ENCODE measurements around the gene MAN1B1. TPM values are rescaled to one million over a fixed set of nuclear protein-coding genes. Genes with fewer than 3 reads are reported as not detected.

MAN1B1 gene
- total and polyA plus RNA-seq, 2 of the 4 experiments (the other 2 are of a cell fraction): 28.7 to 55.1 TPM

- in situ Hi-C loops (cut with MboI; ENCODE audit: low sequenced_read_pairs) (no loop called here), intact Hi-C loops (cut with micrococcal nuclease) (no loop called here), dilution Hi-C loops (cut with HindIII; ENCODE audit: low sequenced_read_pairs, unreplicated experiment) (no loop called here)
- Histone ChIP-seq H3K56ac (ENCODE audit: extremely low read depth, insufficient read depth, low read length) (no peak overlapping the region), H3K27me3 (ENCODE audit: control insufficient read depth, insufficient read depth, low read length) (no peaks in the 10 kb centered on the region), H3K27ac (ENCODE audit: insufficient read depth, low read length) (no peak overlapping the region), H2BK120ac (ENCODE audit: low read depth, low read length) (no peak overlapping the region), H3K14ac (replicated peaks; ENCODE audit: low read depth, low read length) (no peak overlapping the region), H4K20me1 (ENCODE audit: insufficient read depth, low read length) (no peaks in the 10 kb centered on the region), H4K91ac (ENCODE audit: insufficient read depth, low read depth, low read length) (no peak overlapping the region), H3K18ac (ENCODE audit: low read depth, low read length) (no peak overlapping the region), H3K79me1 (ENCODE audit: low read depth in 1 of 2, low read length in 2 of 2) (0 out of 4 replicates have a peak, but pooled peaks cover 0 to 3% of the 10 kb centered on the region in 2 experiments), H3K9ac (ENCODE audit: low read depth, low read length) (no peak overlapping the region), H3K9me3 (ENCODE audit: control insufficient read depth, insufficient read depth, low read length) (no peaks in the 10 kb centered on the region), H3K23ac (ENCODE audit: low read depth, low read length) (no peak overlapping the region), H2AK9ac (replicated peaks; ENCODE audit: low read depth, low read length, poor library complexity) (no peak overlapping the region), H3K36me3 (ENCODE audit: control insufficient read depth, insufficient read depth, low read length) (peaks cover 54% of the 10 kb centered on the region), H3K9me1 (ENCODE audit: insufficient read depth, low read length) (no peaks in the 10 kb centered on the region), H4K5ac (ENCODE audit: low read depth, low read length) (no peak overlapping the region), H2BK5ac (ENCODE audit: low read depth, low read length, poor library complexity, severe bottlenecking) (no peak overlapping the region), H3K4me1 (ENCODE audit: control insufficient read depth, insufficient read depth, low read length) (peaks cover 6% of the 10 kb centered on the region), H3K4ac (ENCODE audit: low read depth, low read length) (no peak overlapping the region), H2AK5ac (ENCODE audit: low read depth, low read length) (no peak overlapping the region), H2AFZ (replicated peaks; ENCODE audit: low read length, poor library complexity) (no peak overlapping the region), H2BK15ac (ENCODE audit: low read depth, low read length) (no peak overlapping the region), H3K4me3 (ENCODE audit: insufficient read depth, low read depth, low read length) (no peak overlapping the region), H2BK20ac (ENCODE audit: low read depth, low read length) (no peak overlapping the region), H4K8ac (ENCODE audit: low read depth in 2 of 2, low read length in 2 of 2) (no peak overlapping the region), H3K4me2 (ENCODE audit: low read depth, low read length) (no peak overlapping the region)
- 82% methylated on average over 13 of the region's 28 CpGs; no CpG with 5 or more reads in 1 of the 2 experiments for WGBS, 2 experiments (ENCODE audit: extremely low coverage in 2 of 2, insufficient read length in 1 of 2)
- DNase-seq (no peak), ATAC-seq (ENCODE audit: low read depth) (no peak)
- TF ChIP-seq FOS (IDR thresholded peaks at IDR 0.05; ENCODE audit: low read depth, low read length) (no peak), MAFK (IDR thresholded peaks at IDR 0.05; ENCODE audit: low read depth, low read length) (no peak)
- ChIA-PET CTCF (no interaction called here), POLR2A (ENCODE audit: unreplicated experiment) (no interaction called here)
- no TSS peak for BruUV-seq (replicated peaks)
Observed at GRCh38 chr9:137110911-137111787, 24.4 kb downstream of the MAN1B1 start.
